T-cell (primary cell): ENCODE results near the gene SPDYC. TPM values are rescaled to one million over a fixed set of nuclear protein-coding genes. Genes with fewer than 3 reads are reported as not detected.
A peak's percentile ranks its signal among the peaks of the same experiment; 100 is the strongest.

Source experiments
- ATAC-seq, 4 experiments: fragments of 200-7000 bp in 3 of 4; fragments of 150-1000 bp in 1 of 4; cut with Tn5 transposase; replicated peaks in 1 of 4; 1 replicate in 3 of 4; 2 replicates in 1 of 4; pipeline ENCODE4 v1.10.0; 2021; ENCODE audit warnings: moderate library complexity in 3 of 4, mild to moderate bottlenecking in 2 of 4, moderate number of reproducible peaks in 1 of 4
- CTCF ChIA-PET, 2 donors: fragments of 300-600 bp; sonication (Branson Sonifier 250); formaldehyde crosslinking; loops; one replicate each; lab custom pipeline; 2022; ENCODE audit warnings: antibody characterized with exemption in 2 of 2; lab: Charles Lee
- POLR2A ChIA-PET, 2 donors: fragments of 300-600 bp; sonication (Branson Sonifier 250); formaldehyde crosslinking; loops; one replicate each; lab custom pipeline; 2022; ENCODE audit warnings: antibody characterized with exemption in 2 of 2; lab: Charles Lee
- DNase-seq, 35 experiments: peaks; one replicate each; pipeline versions ENCODE4 v3.0.0 to v3.0.0-alpha.2; 2013 to 2023
- H3K27ac ChIP-seq: one replicate; pipeline ENCODE4 v1.5.1; 2013; ENCODE audit warnings: low read length
- H3K27me3 ChIP-seq, 2 experiments: replicated peaks in 1 of 2; 1 replicate in 1 of 2; 2 replicates in 1 of 2; pipeline versions ENCODE4 v1.6.1 to v1.7.0; 2013; ENCODE audit warnings: low read length in 1 of 2, mixed read lengths in 1 of 2; ENCODE audit not compliant: control insufficient read depth in 2 of 2, insufficient read depth in 2 of 2; ENCODE audit errors: extremely low read depth in 1 of 2
- H3K36me3 ChIP-seq, 2 donors: 1 replicate in 1 of 2; 2 replicates in 1 of 2; pipeline versions ENCODE4 v1.6.1 to v1.7.0; 2013; ENCODE audit warnings: low read length in 1 of 2; ENCODE audit not compliant: control insufficient read depth in 2 of 2, insufficient read depth in 1 of 2; ENCODE audit errors: extremely low read depth in 1 of 2
- H3K4me1 ChIP-seq, 2 experiments: 1 replicate in 1 of 2; 2 replicates in 1 of 2; pipeline versions ENCODE4 v1.6.1 to v1.7.0; 2013; ENCODE audit warnings: low read length in 2 of 2, mixed read lengths in 1 of 2; ENCODE audit not compliant: insufficient read depth in 2 of 2, control insufficient read depth in 1 of 2; ENCODE audit errors: extremely low read depth in 1 of 2
- H3K4me3 ChIP-seq, 2 donors: 1 replicate in 1 of 2; 2 replicates in 1 of 2; pipeline versions ENCODE4 v1.5.1 to v1.7.0; 2013; ENCODE audit warnings: mild to moderate bottlenecking in 2 of 2, low read length in 1 of 2, moderate library complexity in 1 of 2; ENCODE audit not compliant: control insufficient read depth in 1 of 2; ENCODE audit errors: extremely low read depth in 1 of 2
- H3K9me3 ChIP-seq: 2 replicates; pipeline ENCODE4 v1.7.0; 2013
- H3K27ac Mint-ChIP-seq, 2 donors: one replicate each; pipeline ENCODE4 v1.8.0; 2020 to 2021; ENCODE audit warnings: mild to moderate bottlenecking in 2 of 2, mixed read lengths in 2 of 2
- H3K27me3 Mint-ChIP-seq, 2 donors: one replicate each; pipeline ENCODE4 v1.8.0; 2021 to 2022; ENCODE audit warnings: mixed read lengths in 2 of 2
- H3K36me3 Mint-ChIP-seq: one replicate; pipeline ENCODE4 v1.8.0; 2021; ENCODE audit warnings: mixed read lengths
- H3K4me1 Mint-ChIP-seq, 3 donors: one replicate each; pipeline ENCODE4 v1.8.0; 2020 to 2022; ENCODE audit warnings: mixed read lengths in 3 of 3, mild to moderate bottlenecking in 1 of 3
- H3K4me3 Mint-ChIP-seq, 3 donors: one replicate each; pipeline ENCODE4 v1.8.0; 2020 to 2022; ENCODE audit warnings: mild to moderate bottlenecking in 3 of 3, mixed read lengths in 3 of 3, moderate library complexity in 3 of 3
- H3K9me3 Mint-ChIP-seq, 3 donors: one replicate each; pipeline ENCODE4 v1.8.0; 2020 to 2022; ENCODE audit warnings: mixed read lengths in 3 of 3
- WGBS: methylation state at CpG from one replicate; pipeline ENCODE4 v1.1.5; 2013; ENCODE audit warnings: missing lambda C conversion rate; ENCODE audit not compliant: insufficient coverage; 5-methylcytosine and 5-hydroxymethylcytosine counted together
- total RNA-seq, 35 experiments: library from RNA in 6 of 35; stranded (reverse) in 6 of 35; fragments of 120-200 nt in 1 of 35; gene quantifications; one replicate each; pipeline versions ENCODE4 v1.2.1 to v1.2.4 and lab custom pipeline; 2013 to 2026

Gene SPDYC
- total RNA-seq, 5 donors from 2014 or later (not counting 1 experiment from before 2014, with no cell fraction given): not detected

DNA sequence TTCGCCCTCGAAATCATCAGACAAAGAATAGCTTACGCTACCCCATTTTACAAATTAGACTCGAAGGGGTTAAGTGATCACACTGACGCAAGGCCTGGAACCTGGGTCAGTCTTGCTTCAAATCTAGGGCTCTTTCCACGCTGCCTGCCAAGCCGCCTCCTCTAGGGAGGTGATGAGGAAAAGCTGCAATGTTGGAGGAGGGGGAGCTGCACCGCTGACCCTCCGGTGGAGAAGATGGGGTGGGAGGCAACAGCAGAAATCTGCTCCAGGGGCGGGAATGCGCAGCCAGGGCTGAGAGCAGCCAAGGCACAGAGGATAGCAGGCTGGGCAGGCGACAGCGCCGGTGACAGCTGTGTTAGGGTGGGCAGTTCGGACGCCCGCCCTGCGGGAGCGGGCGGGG is 36.3 kb upstream of the SPDYC start:
- peak overlapping the region; percentile 97 to 100 for H3K27ac Mint-ChIP-seq
- H3K4me1 Mint-ChIP-seq: peaks cover 40 to 53% (median 41%) of the 10 kb centered on the region in 3 donors
- H3K27me3 Mint-ChIP-seq: no peaks in the 10 kb centered on the region
- peak overlapping the region; percentile 98 to 99 (median 99) for H3K4me3 Mint-ChIP-seq
- ChIA-PET POLR2A (interaction anchor here (0.6 to 2.4 kb wide), 3 partner anchors 11 to 16 kb away, joined by 5 to 12 read pairs (median 8); partner anchors contain the start of genes FAU (in 1 of the 2), MRPL49 (in 1 of the 2) and ZNHIT2 (in 1 of the 2)), CTCF (no interaction called here)
- WGBS: under 1% methylated on average over 16 of the region's 20 CpGs
- H3K36me3 ChIP-seq: peaks cover 22 to 39% of the 10 kb centered on the region in 2 donors
- DNase-seq (peak in 2 of 35 experiments; percentile 23 to 25), ATAC-seq (no peak)
- H3K27ac ChIP-seq: peak overlapping the region; percentile 96
- H3K4me1 ChIP-seq: peaks cover 24 to 40% of the 10 kb centered on the region in 2 experiments
- no peaks in the 10 kb centered on the region for H3K9me3 Mint-ChIP-seq
- H3K36me3 Mint-ChIP-seq: peaks cover 9% of the 10 kb centered on the region
- peak overlapping the region; percentile 80 to 94 for H3K4me3 ChIP-seq
- H3K9me3 ChIP-seq: no peaks in the 10 kb centered on the region
- no peaks in the 10 kb centered on the region for H3K27me3 ChIP-seq

DNA sequence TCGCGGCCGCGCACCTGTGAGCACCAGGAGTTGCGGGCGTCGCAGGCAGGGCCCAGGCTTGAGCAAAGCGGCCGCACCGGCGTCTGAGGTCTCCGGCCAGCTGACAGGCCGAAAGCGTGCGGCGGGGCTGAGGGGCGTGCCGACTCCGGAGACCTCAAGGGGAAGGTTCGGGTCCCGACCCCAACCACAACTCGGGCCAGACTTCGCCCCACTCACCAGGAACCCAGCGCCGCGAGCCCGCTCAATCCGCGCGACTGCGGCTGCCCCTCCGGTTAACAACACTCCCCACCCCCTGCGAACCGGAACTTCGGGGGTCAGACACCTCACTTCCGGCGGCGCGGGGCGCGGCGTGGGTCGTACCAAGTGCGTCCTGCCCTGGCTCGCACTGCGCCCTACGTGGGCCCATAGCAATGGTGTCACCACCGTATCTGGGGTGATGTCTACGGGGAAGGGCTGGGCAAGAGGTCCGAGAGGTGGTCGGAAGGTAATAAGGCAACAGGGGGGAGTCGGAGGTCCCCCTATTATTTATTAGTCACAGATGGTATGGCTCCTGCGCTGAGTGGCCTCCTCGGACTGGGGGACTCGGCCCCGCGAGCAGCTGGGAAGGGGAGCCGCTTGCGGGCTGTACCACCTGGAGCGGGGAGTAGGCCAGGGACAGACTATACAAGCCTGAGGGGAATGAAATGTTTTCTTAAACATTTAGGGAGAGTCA is 35.6 kb upstream of the SPDYC start, which contains the start of gene SYVN1:
TSS of gene SYVN1 (minus strand) at position 280 of the 712 bp plus-strand sequence. CDS start 918 bp downstream, outside the sequence.
- H3K27me3 ChIP-seq: no peaks in the 10 kb centered on the region
- Mint-ChIP-seq H3K27ac (peak within 1 kb of the TSS; percentile 97 to 100), H3K4me3 (peak within 1 kb of the TSS; percentile 98 to 99 (median 99)), H3K9me3 (no peaks in the 10 kb centered on the region), H3K27me3 (no peaks in the 10 kb centered on the region), H3K4me1 (peaks cover 40 to 53% (median 41%) of the 10 kb centered on the region in 3 donors), H3K36me3 (peaks cover 9% of the 10 kb centered on the region)
- under 1% methylated on average over 49 of the region's 60 CpGs for WGBS
- no peaks in the 10 kb centered on the region for H3K9me3 ChIP-seq
- ATAC-seq (peak; percentile 82 to 83 (median 83)), DNase-seq (peak; percentile 81 to 95 (median 89))
- H3K27ac ChIP-seq: peak within 1 kb of the TSS; percentile 96
- H3K4me1 ChIP-seq: peaks cover 24 to 40% of the 10 kb centered on the region in 2 experiments
- ChIA-PET POLR2A (interaction anchor here (0.6 to 2.4 kb wide), 5 partner anchors 10 to 364 kb away, joined by 3 to 12 read pairs (median 5); partner anchors contain the start of genes ZNHIT2 (in 2 of the 2), FAU (in 1 of the 2), MALAT1 (in 1 of the 2) and MRPL49 (in 1 of the 2)), CTCF (interaction anchor here in 1 of 2 donors (1.3 to 2.0 kb wide), 2 partner anchors 13 to 24 kb away, joined by 9 to 11 read pairs; partner anchors contain the start of genes FAU and MRPL49)
- peaks cover 19 to 33% of the 10 kb centered on the region in 2 donors for H3K36me3 ChIP-seq
- peak within 1 kb of the TSS; percentile 80 to 94 for H3K4me3 ChIP-seq

DNA sequence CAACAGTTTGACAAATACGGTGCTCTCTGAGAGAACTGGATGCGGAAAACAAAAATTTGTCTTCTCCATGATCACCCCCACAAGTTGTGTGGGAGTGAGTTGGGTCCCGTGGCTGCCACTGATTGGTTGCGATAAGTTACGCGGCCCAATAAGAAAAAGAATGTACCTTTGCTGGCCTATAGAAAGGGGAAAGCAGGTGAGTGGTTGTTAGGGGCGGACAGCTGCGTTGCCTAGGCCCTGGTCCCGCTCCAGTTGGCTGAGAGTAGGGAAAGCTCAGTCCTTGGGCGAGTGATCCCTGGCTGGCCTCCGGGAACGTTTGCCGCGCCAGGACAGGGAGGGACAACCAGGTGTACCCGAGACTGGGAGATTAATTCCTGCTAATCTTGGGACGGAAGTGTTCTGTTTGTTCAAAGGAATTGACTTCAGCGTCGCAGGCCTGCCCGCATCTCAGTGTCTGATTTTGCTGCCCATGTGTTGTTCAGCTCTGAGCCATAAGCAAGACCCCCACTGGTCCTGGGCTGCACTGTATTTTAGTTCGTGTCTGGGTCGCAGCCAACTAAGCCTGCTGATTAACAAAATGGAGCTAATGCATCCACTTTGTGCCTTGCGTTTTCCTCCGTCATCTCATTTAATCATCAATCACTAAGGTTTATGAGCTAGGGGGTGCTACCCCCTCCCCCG is 34.9 kb upstream of the SPDYC start:
- ATAC-seq (peak; percentile 87 to 91 (median 89)), DNase-seq (peak in 34 of 35 experiments; percentile 69 to 94 (median 85))
- H3K4me1 ChIP-seq: peaks cover 24 to 40% of the 10 kb centered on the region in 2 experiments
- no peaks in the 10 kb centered on the region for H3K9me3 Mint-ChIP-seq
- H3K27me3 ChIP-seq: no peaks in the 10 kb centered on the region
- H3K36me3 ChIP-seq: peaks cover 13 to 26% of the 10 kb centered on the region in 2 donors
- no peaks in the 10 kb centered on the region for H3K27me3 Mint-ChIP-seq
- H3K4me3 Mint-ChIP-seq: peak overlapping the region; percentile 98 to 99 (median 99)
- H3K4me3 ChIP-seq: peak overlapping the region; percentile 80 to 94
- peak overlapping the region; percentile 96 for H3K27ac ChIP-seq
- H3K9me3 ChIP-seq: no peaks in the 10 kb centered on the region
- H3K27ac Mint-ChIP-seq: peak overlapping the region; percentile 97 to 100
- H3K36me3 Mint-ChIP-seq: peaks cover 9% of the 10 kb centered on the region
- 0% methylated on average over 13 of the region's 24 CpGs for WGBS
- CTCF ChIA-PET: interaction anchor here in 1 of 2 donors (1.3 to 2.0 kb wide), 2 partner anchors 13 to 24 kb away, joined by 9 to 11 read pairs; partner anchors contain the start of genes FAU and MRPL49
- POLR2A ChIA-PET: interaction anchor here (0.6 to 2.4 kb wide), 7 partner anchors 10 to 364 kb away, joined by 3 to 12 read pairs (median 5); partner anchors contain the start of genes ZNHIT2 (in 2 of the 2), FAU (in 1 of the 2), MALAT1 (in 1 of the 2) and MRPL49 (in 1 of the 2)
- H3K4me1 Mint-ChIP-seq: peaks cover 40 to 53% (median 41%) of the 10 kb centered on the region in 3 donors

DNA sequence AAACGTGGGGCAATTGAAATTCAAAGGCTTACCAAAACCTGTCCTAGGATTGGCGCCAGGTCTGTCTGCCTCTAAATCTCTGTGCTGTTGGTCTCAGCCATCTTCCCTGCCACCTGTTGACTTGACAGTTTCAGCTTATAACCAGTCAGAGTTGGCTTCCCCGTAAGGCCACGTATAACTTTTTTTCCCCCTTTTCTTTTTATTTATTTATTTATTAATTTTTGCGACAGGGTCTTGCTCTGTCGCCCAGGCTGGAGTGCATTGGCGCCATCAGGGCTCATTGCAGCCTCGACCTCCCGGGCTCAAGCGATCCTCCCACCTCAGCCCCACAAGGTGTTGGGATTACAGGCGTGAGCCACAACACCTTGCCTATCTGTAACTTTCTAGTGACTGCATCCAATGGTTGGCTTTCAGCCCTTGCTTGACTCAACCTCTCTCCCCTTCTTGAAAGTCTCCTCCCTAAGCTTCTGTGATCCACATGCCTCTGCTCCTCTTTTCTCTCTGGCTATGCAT is 34.3 kb upstream of the SPDYC start:
- WGBS: 73% methylated on average over 9 of the region's 11 CpGs

DNA sequence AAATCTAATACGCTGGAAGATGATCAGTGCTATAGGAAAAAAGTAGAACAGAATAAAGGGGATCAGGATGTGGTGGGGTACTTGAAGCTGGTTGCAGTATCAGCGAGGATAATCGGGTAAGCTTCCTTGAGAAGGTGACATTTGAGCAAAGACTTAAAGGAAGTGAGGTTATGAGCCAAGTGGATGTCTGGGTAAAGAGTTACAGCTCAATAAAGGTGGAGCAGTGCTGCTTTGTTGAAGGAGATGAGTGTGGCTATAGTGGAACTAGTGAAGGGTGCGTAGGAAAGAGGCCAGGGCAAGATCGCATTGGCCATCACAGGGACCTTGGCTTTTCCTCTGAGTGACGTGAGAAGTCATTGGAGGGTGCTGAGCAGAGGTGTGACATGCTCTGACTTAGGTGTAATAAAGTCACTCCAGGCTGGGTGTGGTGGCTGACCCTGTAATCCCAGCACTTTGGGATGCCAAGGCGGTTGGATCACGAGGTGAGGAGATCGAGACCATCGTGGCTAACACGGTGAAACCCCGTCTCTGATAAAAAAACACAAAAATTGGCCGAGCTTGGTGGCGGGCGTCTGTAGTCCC is 33.4 kb upstream of the SPDYC start:
- peaks cover 4% of the 10 kb centered on the region for H3K36me3 Mint-ChIP-seq
- Histone ChIP-seq H3K4me1 (peaks cover 24 to 40% of the 10 kb centered on the region in 2 experiments), H3K9me3 (no peaks in the 10 kb centered on the region), H3K27ac (no peak overlapping the region), H3K36me3 (peaks cover 6 to 12% of the 10 kb centered on the region in 2 donors), H3K27me3 (peaks cover 0 to 2% of the 10 kb centered on the region in 2 experiments), H3K4me3 (no peak overlapping the region)
- H3K4me3 Mint-ChIP-seq: peak overlapping the region; percentile 64 to 98 (median 77)
- H3K4me1 Mint-ChIP-seq: peaks cover 40 to 47% (median 41%) of the 10 kb centered on the region in 3 donors
- ATAC-seq (no peak), DNase-seq (peak in 1 of 35 experiments; percentile 8)
- no peaks in the 10 kb centered on the region for H3K9me3 Mint-ChIP-seq
- ChIA-PET POLR2A (no interaction called here), CTCF (interaction anchor here in 1 of 2 donors (0.7 to 2.0 kb wide), 3 partner anchors 26 to 1302 kb away, joined by 3 to 9 read pairs (median 3); partner anchors contain the start of gene MRPL11)
- no peaks in the 10 kb centered on the region for H3K27me3 Mint-ChIP-seq
- H3K27ac Mint-ChIP-seq: peak overlapping the region; percentile 96
- WGBS: 87% methylated on average over 15 of the region's 15 CpGs

More for the DNA sequence above, 34.3 kb upstream of the SPDYC start:
- H3K4me3 ChIP-seq: peak overlapping the region; percentile 80 to 94
- peaks cover 12 to 21% of the 10 kb centered on the region in 2 donors for H3K36me3 ChIP-seq
- no peaks in the 10 kb centered on the region for H3K9me3 ChIP-seq
- H3K36me3 Mint-ChIP-seq: peaks cover 9% of the 10 kb centered on the region
- H3K27me3 ChIP-seq: peaks cover 0 to 1% of the 10 kb centered on the region in 2 experiments
- peaks cover 24 to 40% of the 10 kb centered on the region in 2 experiments for H3K4me1 ChIP-seq
- H3K27ac ChIP-seq: peak overlapping the region; percentile 96
- H3K4me3 Mint-ChIP-seq: peak overlapping the region; percentile 98 to 99 (median 99)
- H3K9me3 Mint-ChIP-seq: no peaks in the 10 kb centered on the region
- ChIA-PET POLR2A (interaction anchor here (0.6 to 2.4 kb wide), 4 partner anchors 14 to 357 kb away, joined by 4 to 12 read pairs (median 4); partner anchors contain the start of genes FAU (in 1 of the 2), MRPL49 (in 1 of the 2) and ZNHIT2 (in 1 of the 2)), CTCF (interaction anchor here in 1 of 2 donors (1.3 to 2.0 kb wide), 2 partner anchors 14 to 25 kb away, joined by 9 to 11 read pairs; partner anchors contain the start of genes FAU and MRPL49)
- ATAC-seq (no peak), DNase-seq (no peak)
- peak overlapping the region; percentile 97 to 100 for H3K27ac Mint-ChIP-seq
- H3K4me1 Mint-ChIP-seq: peaks cover 40 to 53% (median 41%) of the 10 kb centered on the region in 3 donors
- H3K27me3 Mint-ChIP-seq: no peaks in the 10 kb centered on the region
